ENCODE results near the gene TNS1.

Gene TNS1

DNA sequence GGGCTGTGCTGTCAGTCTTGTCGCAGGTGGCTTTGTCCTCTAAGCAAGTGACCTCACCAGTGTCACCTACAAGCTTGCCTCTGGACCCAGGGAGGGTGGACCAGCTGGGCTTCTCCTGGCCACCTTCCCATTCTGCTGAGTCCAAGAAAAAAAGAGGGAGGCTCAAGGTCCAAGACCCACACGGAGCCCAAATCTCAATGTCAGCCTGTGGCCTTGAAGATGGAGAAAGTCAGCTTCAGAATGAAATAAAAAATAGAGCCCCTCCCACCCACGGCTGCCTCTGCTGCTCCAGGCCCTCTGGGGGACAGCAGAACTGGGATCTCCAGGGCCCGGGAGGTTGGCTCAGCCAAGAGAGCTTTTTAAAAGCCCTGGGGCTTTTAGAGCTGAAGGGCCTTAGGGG lies 145.9 kb downstream of the TNS1 start:
- H3K9ac ChIP-seq (ENCODE audit: low read length), result no peak overlapping the region
- H3K27me3 ChIP-seq (ENCODE audit: control insufficient read depth, insufficient read depth, low read length), result no peaks in the 10 kb centered on the region
- no peaks in the 10 kb centered on the region for H3K9me3 ChIP-seq (ENCODE audit: control insufficient read depth, low read length)
- peaks cover 5% of the 10 kb centered on the region for H3K4me1 ChIP-seq (ENCODE audit: control insufficient read depth, insufficient read depth, low read length)
- H3K4me3 ChIP-seq (ENCODE audit: low read length), result no peak overlapping the region
- no peaks in the 10 kb centered on the region for H3K36me3 ChIP-seq (ENCODE audit: control insufficient read depth, insufficient read depth, low read length)

DNA sequence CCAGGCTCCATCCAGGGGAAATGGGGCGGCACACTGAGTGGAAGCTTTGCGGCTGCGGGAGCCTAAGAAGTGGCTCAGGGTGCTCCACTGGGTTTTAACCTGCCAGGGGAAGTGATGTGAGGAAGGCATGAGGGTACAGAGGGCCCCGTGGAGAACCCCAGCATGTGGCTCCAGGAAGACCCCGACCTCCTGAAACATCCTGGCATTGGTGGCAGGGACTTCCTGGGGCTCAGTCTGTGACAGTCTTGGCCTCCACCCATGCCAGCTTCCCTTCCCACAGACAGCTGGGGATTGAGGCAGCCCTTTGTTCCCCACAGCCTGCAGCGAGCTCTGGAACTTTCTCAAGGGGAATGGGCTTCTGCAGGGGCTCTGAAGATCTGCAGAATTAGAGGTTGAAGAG lies 146.6 kb downstream of the TNS1 start:
- Histone ChIP-seq H3K36me3 (ENCODE audit: control insufficient read depth, insufficient read depth, low read length) (no peaks in the 10 kb centered on the region), H3K4me3 (ENCODE audit: low read length) (no peak overlapping the region), H3K9ac (ENCODE audit: low read length) (no peak overlapping the region), H3K4me1 (ENCODE audit: control insufficient read depth, insufficient read depth, low read length) (peaks cover 10% of the 10 kb centered on the region), H3K27me3 (ENCODE audit: control insufficient read depth, insufficient read depth, low read length) (no peaks in the 10 kb centered on the region), H3K9me3 (ENCODE audit: control insufficient read depth, low read length) (no peaks in the 10 kb centered on the region)

DNA sequence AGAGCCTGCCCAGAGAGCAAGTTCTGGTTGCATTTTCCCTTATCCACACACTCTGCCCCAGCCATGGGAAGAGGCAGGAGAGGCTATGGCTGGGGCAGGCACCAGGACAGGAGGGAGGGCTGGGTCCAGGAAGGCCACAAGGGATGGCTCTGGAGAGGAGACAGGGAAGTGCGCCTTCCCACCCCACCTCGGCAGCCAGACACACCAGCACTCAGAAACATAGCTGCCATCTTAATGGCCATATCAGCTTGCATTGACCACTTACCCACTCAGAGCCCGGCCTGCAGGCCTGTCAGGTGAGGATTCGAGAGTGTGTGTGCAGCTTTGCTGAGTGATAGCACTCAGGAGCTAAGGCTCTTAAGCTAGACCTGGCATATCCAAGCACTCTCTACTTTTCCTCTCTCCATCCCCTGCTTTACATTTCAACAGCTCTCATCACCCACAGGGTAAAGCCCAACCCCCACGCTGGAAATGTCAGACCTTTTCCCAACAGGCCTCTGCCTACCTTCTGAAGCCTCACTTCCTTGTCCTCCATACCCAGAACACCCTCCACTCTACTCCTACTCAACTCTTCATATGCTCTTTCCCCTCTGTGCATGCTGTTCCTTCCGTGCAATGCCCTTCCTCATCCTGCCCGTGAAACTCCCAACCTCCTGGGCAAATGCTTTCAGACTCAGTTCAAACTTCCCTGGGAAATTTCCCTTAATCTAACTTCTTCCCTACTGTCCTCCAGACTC lies 147.9 kb downstream of the TNS1 start:
- Histone ChIP-seq H3K9me3 (ENCODE audit: control insufficient read depth, low read length) (no peaks in the 10 kb centered on the region), H3K27me3 (ENCODE audit: control insufficient read depth, insufficient read depth, low read length) (no peaks in the 10 kb centered on the region), H3K4me3 (ENCODE audit: low read length) (no peak overlapping the region), H3K36me3 (ENCODE audit: control insufficient read depth, insufficient read depth, low read length) (no peaks in the 10 kb centered on the region), H3K9ac (ENCODE audit: low read length) (no peak overlapping the region), H3K4me1 (ENCODE audit: control insufficient read depth, insufficient read depth, low read length) (peaks cover 22% of the 10 kb centered on the region)

DNA sequence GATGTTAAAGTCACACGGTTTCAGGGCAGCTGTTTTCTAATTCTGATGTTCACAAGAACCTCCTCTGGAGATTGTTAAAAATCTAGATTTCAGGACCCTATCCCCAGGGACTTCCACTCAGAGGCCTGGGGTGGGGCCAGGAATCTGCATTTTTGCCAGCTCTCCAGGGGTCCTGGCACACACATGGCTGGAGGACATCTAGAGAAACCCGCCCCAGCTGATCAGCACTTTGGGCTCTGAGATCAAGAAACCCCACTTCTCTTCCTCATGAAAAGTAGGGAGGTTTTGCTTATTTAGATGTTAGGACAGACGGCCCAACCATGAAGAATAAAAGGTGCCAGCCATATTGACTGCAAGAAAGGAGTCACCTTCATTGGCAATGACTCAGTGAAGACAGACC lies 148.8 kb downstream of the TNS1 start:
- Histone ChIP-seq H3K9me3 (ENCODE audit: control insufficient read depth, low read length) (no peaks in the 10 kb centered on the region), H3K36me3 (ENCODE audit: control insufficient read depth, insufficient read depth, low read length) (no peaks in the 10 kb centered on the region), H3K27me3 (ENCODE audit: control insufficient read depth, insufficient read depth, low read length) (no peaks in the 10 kb centered on the region), H3K9ac (ENCODE audit: low read length) (no peak overlapping the region), H3K4me3 (ENCODE audit: low read length) (no peak overlapping the region), H3K4me1 (ENCODE audit: control insufficient read depth, insufficient read depth, low read length) (peaks cover 26% of the 10 kb centered on the region)

DNA sequence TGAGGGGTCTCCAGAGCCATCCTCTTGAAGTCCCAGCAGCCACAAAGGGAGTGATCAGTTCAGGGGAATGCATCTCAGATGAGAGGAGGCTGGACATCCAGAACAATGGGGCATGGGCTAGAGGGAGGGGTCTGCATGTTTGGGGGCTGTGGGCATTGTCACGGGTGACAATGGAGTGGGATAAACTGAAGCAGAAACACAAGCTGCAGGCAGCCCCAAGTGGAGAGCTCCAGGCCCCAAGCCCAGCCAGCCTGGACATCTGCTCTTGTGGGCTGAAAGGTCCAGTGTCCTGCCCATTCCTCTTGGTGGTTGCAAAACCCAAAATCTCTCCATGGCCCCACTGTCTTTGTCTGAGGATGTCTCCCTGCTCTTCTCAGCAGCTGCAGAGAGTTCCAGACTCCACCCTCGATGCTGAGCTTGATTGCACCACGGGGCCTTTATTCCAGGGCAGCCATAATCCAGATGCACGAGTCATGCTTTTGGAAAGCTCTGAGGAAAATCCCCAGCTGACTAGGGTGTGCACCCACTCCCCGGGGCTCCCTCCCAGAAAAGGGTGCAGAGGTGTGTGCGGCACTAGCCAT lies 149.4 kb downstream of the TNS1 start:
- no peaks in the 10 kb centered on the region for H3K9me3 ChIP-seq (ENCODE audit: control insufficient read depth, low read length)
- no peak overlapping the region for H3K4me3 ChIP-seq (ENCODE audit: low read length)
- H3K4me1 ChIP-seq (ENCODE audit: control insufficient read depth, insufficient read depth, low read length), result peaks cover 25% of the 10 kb centered on the region
- no peaks in the 10 kb centered on the region for H3K36me3 ChIP-seq (ENCODE audit: control insufficient read depth, insufficient read depth, low read length)
- H3K9ac ChIP-seq (ENCODE audit: low read length), result no peak overlapping the region
- no peaks in the 10 kb centered on the region for H3K27me3 ChIP-seq (ENCODE audit: control insufficient read depth, insufficient read depth, low read length)

DNA sequence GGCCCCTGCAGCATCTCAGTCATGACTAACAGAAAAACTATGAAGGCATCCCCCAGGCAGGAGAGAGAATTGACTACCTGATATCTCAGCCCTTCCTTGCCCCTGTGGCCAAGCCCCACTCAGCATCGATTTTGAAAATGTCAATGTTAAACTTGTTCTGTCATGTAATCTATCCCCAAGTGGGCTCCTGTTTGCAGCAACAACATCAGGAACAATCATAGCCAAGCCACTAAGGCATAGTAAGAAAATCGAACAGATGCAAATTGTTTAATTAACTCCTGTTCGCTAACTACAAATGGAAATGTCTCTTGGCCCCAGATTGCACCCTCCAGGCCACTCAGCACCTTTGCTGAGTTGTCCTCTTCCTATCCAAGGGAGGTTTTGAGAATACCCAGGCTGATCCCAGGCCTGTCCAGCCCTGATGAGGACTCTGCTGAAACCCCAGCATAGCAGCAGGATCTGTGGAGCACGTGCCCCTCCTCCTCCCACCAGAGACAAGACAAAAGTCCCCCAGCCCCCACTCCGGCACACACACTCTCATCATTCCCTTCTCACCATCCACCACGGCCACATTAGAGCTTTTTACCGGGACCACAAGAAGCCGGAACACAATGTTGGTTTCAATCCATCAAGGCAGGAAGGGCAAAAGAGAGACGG lies 150.1 kb downstream of the TNS1 start:
- Histone ChIP-seq H3K9ac (ENCODE audit: low read length) (no peak overlapping the region), H3K9me3 (ENCODE audit: control insufficient read depth, low read length) (no peaks in the 10 kb centered on the region), H3K27me3 (ENCODE audit: control insufficient read depth, insufficient read depth, low read length) (no peaks in the 10 kb centered on the region), H3K36me3 (ENCODE audit: control insufficient read depth, insufficient read depth, low read length) (no peaks in the 10 kb centered on the region), H3K4me1 (ENCODE audit: control insufficient read depth, insufficient read depth, low read length) (peaks cover 25% of the 10 kb centered on the region), H3K4me3 (ENCODE audit: low read length) (no peak overlapping the region)

DNA sequence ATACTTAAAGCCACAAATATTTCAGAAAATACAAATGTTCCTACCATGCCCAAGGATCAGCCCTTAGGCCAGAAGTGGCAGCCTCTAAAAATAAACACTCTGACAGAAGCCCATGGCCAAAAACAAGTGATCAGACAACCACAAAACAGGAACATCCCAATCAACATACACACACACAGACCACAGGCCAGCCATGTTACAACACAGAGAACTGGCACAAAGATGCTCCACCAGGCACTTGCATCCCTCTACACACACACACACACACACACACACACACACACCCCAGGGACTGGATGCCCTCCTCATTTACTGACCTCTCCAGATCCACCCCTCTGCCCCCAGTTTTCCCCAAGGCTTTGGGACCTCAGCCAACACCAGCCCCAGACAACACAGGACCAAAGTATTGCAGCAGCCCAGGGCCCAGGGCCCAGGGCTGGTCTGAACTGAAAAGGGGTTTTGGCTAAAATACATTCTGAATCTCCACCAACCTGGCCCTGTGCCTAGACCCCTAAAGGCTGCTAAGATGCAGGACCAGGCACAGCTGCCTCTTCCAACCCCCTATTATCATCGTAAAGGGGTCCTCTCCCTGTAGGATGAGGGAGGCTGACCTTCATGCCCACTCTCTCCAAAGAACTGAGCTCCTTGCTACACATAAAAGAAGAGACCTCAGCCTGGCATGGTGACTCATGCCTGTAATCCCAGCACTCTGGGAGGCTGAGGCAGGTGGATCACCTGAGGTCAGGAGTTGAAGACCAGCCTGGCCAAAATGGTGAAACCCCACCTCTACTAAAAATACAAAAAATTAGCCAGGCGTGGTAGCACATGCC lies 151.4 kb downstream of the TNS1 start:
- Histone ChIP-seq H3K9ac (ENCODE audit: low read length) (no peak overlapping the region), H3K27me3 (ENCODE audit: control insufficient read depth, insufficient read depth, low read length) (no peaks in the 10 kb centered on the region), H3K9me3 (ENCODE audit: control insufficient read depth, low read length) (no peaks in the 10 kb centered on the region), H3K4me3 (ENCODE audit: low read length) (no peak overlapping the region), H3K4me1 (ENCODE audit: control insufficient read depth, insufficient read depth, low read length) (peaks cover 35% of the 10 kb centered on the region), H3K36me3 (ENCODE audit: control insufficient read depth, insufficient read depth, low read length) (no peaks in the 10 kb centered on the region)

DNA sequence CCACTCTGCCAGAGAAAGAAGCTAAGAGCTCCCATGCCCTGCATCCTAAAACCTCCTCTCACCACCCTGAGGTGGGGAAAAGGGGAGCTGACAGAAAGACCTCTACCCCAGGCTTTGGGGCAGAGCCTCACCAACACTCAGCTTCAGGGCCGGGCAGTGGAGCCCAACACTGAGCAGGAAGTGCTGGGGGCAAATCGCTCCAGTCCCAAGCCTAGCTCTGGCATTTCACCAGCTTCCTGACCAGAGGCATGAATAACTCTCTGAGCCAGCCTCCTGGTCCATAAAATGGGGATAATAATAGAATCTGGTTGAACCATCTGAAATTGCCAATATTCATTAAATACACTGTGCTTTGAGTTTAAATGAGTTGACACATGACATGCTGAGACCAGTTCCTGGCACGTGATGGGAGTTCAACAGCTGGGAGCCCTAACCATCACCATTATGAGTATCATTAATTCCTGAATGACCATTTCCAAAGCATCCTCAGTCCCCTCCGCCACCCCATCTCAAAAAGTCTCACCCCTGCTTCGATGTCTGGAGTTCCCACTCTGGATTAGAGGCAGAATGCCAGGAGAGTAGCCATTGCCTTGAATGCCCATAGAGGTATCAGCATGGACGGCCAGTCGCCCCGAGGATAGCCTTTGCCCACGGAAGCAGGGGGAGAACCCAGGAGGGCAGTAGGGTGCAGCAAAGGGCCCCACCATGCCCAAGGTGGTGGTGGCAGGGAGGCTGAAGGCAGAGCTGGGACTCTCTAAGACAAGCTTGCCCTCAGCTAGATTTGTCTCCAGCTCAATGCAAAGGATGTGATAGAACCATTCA lies 153.4 kb downstream of the TNS1 start:
- Histone ChIP-seq H3K9ac (ENCODE audit: low read length) (no peak overlapping the region), H3K27me3 (ENCODE audit: control insufficient read depth, insufficient read depth, low read length) (no peaks in the 10 kb centered on the region), H3K9me3 (ENCODE audit: control insufficient read depth, low read length) (peaks cover 4% of the 10 kb centered on the region), H3K4me1 (ENCODE audit: control insufficient read depth, insufficient read depth, low read length) (peaks cover 38% of the 10 kb centered on the region), H3K36me3 (ENCODE audit: control insufficient read depth, insufficient read depth, low read length) (no peaks in the 10 kb centered on the region), H3K4me3 (ENCODE audit: low read length) (no peak overlapping the region)

DNA sequence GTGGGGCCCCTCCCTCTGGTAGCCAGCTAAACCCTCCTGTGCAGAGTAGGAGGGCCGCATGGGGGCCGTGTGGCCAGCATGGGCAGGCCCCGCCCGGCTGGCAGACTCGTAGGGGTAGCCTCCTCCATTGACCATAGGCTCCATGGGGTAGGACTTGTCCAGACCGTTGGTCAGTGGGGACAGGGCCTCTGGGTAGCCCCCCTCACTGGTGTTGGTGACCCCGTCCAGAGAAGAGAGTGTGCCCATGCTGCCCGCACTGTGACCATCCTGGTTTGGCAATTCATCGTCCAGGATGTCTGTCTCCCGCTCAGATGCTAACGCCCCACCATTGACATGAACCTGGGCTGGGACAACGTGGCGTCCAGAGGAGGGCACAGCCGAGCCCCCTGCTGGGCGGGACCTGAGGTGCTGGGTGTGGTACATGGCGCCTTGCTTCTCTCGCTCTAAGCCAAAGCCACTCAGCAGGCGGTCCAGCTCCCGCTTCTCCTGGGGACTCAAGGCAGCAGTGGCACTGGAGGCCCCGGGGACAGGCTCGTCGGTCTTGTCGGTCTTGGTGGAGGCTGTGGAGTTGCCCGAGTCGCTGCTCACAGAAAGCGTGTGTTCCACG lies 154.3 kb downstream of the TNS1 start:
- H3K4me1 ChIP-seq (ENCODE audit: control insufficient read depth, insufficient read depth, low read length), result peaks cover 38% of the 10 kb centered on the region
- no peaks in the 10 kb centered on the region for H3K27me3 ChIP-seq (ENCODE audit: control insufficient read depth, insufficient read depth, low read length)
- no peak overlapping the region for H3K9ac ChIP-seq (ENCODE audit: low read length)
- H3K9me3 ChIP-seq (ENCODE audit: control insufficient read depth, low read length), result peaks cover 7% of the 10 kb centered on the region
- H3K36me3 ChIP-seq (ENCODE audit: control insufficient read depth, insufficient read depth, low read length), result no peaks in the 10 kb centered on the region
- no peak overlapping the region for H3K4me3 ChIP-seq (ENCODE audit: low read length)

DNA sequence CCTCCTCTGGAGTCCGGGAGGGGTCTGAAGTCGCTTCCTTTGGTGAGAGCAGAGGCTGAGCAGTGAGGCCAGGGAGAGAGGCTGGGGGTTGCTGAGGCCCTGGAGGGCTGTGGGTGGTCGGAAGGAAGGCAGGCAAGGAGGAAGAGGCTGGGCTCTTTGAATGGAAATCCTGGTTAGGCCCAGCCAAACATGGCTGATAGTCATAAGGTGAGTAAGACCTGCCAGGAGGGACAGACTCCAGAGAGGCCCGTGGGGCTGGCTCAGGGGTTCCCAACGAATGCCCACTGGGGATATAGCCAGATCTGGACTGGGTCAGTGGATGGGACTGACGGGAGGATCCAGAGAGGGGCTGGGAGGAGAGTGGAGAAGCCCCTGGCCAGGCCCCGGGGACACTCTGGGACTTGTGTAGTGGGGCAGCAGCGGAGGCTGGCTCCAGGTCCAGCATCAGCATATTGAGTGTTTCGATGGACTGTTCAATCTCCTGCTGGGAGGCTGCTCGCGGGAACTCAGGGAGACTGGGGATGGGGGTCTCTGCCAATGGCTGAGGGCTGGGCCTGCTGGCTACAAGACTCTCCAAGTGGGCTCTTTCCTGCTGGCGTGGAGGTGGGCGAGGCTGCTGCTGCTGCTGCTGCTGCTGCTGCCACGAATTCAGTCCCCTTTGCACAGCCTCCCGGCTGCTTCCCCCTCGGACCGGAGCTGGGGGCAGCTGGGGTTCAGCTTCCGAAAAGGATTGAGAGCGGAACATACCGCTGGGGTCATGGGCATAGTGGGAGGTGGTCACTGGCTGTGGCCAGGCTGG lies 155.0 kb downstream of the TNS1 start:
- Histone ChIP-seq H3K9me3 (ENCODE audit: control insufficient read depth, low read length) (peaks cover 7% of the 10 kb centered on the region), H3K9ac (ENCODE audit: low read length) (no peak overlapping the region), H3K27me3 (ENCODE audit: control insufficient read depth, insufficient read depth, low read length) (no peaks in the 10 kb centered on the region), H3K4me1 (ENCODE audit: control insufficient read depth, insufficient read depth, low read length) (peaks cover 38% of the 10 kb centered on the region), H3K4me3 (ENCODE audit: low read length) (no peak overlapping the region), H3K36me3 (ENCODE audit: control insufficient read depth, insufficient read depth, low read length) (no peaks in the 10 kb centered on the region)

All from mucosa of stomach (tissue), 1 donor.